Neural crest cell (in vitro differentiated cells): Measurements from ENCODE around the gene KCNH6. TPM values are rescaled to one million over a fixed set of nuclear protein-coding genes. Genes with fewer than 3 reads are reported as not detected.

Source experiments
- DNase-seq: peaks from one replicate; pipeline ENCODE4 v3.0.0; 2021; ENCODE audit warnings: low read depth, mixed read lengths, low spot score
- H3K27ac Mint-ChIP-seq: one replicate; pipeline ENCODE4 v1.8.0; 2021; ENCODE audit warnings: mild to moderate bottlenecking, mixed read lengths; ENCODE audit not compliant: unreplicated experiment
- H3K27me3 Mint-ChIP-seq: 2 replicates; pipeline ENCODE4 v1.8.0; 2021; ENCODE audit warnings: low read depth, mild to moderate bottlenecking, mixed read lengths
- H3K36me3 Mint-ChIP-seq: 2 replicates; pipeline ENCODE4 v1.8.0; 2021; ENCODE audit warnings: low read depth, mild to moderate bottlenecking, mixed read lengths
- H3K4me1 Mint-ChIP-seq: 2 replicates; pipeline ENCODE4 v1.8.0; 2021; ENCODE audit warnings: mixed read lengths
- H3K4me3 Mint-ChIP-seq: one replicate; pipeline ENCODE4 v1.8.0; 2021; ENCODE audit warnings: mild to moderate bottlenecking, mixed read lengths
- H3K9me3 Mint-ChIP-seq: 2 replicates; pipeline ENCODE4 v1.8.0; 2021; ENCODE audit warnings: mixed read lengths
- CTCF ChIP-seq: fragments of 200-600 bp; sonication (generic); conservative IDR thresholded peaks from 2 replicates; pipeline ENCODE4 v1.5.0; 2021; ENCODE audit warnings: antibody characterized with exemption, mild to moderate bottlenecking
- total RNA-seq: library from RNA; stranded (reverse); gene quantifications from 2 replicates; pipeline ENCODE4 v1.2.1, GENCODE V29; 2021

Gene KCNH6
- total RNA-seq, 1 donor from 2014 or later, result 0.12 TPM

- no peak for DNase-seq
- Mint-ChIP-seq H3K4me1 (no peaks in the 10 kb centered on the region), H3K9me3 (no peaks in the 10 kb centered on the region), H3K4me3 (no peak overlapping the region), H3K36me3 (no peaks in the 10 kb centered on the region), H3K27me3 (peaks cover 3% of the 10 kb centered on the region), H3K27ac (no peak overlapping the region)
- no peak for TF ChIP-seq CTCF
Measured at GRCh38 chr17:63534078-63534570, 11.0 kb downstream of the KCNH6 start.

- no peaks in the 10 kb centered on the region for H3K4me1 Mint-ChIP-seq
- no peak for DNase-seq
- no peak overlapping the region for H3K4me3 Mint-ChIP-seq
- no peak for TF ChIP-seq CTCF
- no peaks in the 10 kb centered on the region for H3K36me3 Mint-ChIP-seq
- peaks cover 6% of the 10 kb centered on the region for H3K27me3 Mint-ChIP-seq
- no peak overlapping the region for H3K27ac Mint-ChIP-seq
- no peaks in the 10 kb centered on the region for H3K9me3 Mint-ChIP-seq
Measured at GRCh38 chr17:63534816-63535455, 11.8 kb downstream of the KCNH6 start.

- Mint-ChIP-seq H3K4me1 (no peaks in the 10 kb centered on the region), H3K9me3 (no peaks in the 10 kb centered on the region), H3K36me3 (no peaks in the 10 kb centered on the region), H3K27ac (no peak overlapping the region), H3K4me3 (no peak overlapping the region), H3K27me3 (peaks cover 6% of the 10 kb centered on the region)
- no peak for TF ChIP-seq CTCF
- DNase-seq, result no peak
Measured at GRCh38 chr17:63535640-63536039, 12.5 kb downstream of the KCNH6 start.

- Mint-ChIP-seq H3K4me3 (no peak overlapping the region), H3K4me1 (no peaks in the 10 kb centered on the region)
Measured at GRCh38 chr17:63537001-63537400, 13.8 kb downstream of the KCNH6 start.

GRCh38 chr17:63537991-63538692 lies 15.0 kb downstream of the KCNH6 start:
- TF ChIP-seq CTCF, result no peak
- Mint-ChIP-seq H3K4me1 (no peaks in the 10 kb centered on the region), H3K4me3 (no peak overlapping the region), H3K27me3 (peaks cover 6% of the 10 kb centered on the region), H3K27ac (no peak overlapping the region), H3K9me3 (no peaks in the 10 kb centered on the region), H3K36me3 (no peaks in the 10 kb centered on the region)
- no peak for DNase-seq

More at GRCh38 chr17:63537001-63537400, 13.8 kb downstream of the KCNH6 start:
- H3K27me3 Mint-ChIP-seq, result peaks cover 6% of the 10 kb centered on the region
- H3K9me3 Mint-ChIP-seq, result no peaks in the 10 kb centered on the region
- no peak for TF ChIP-seq CTCF
- no peaks in the 10 kb centered on the region for H3K36me3 Mint-ChIP-seq
- DNase-seq, result no peak
- no peak overlapping the region for H3K27ac Mint-ChIP-seq
